Measurements from ENCODE around the gene CDC42BPB.

The CDC42BPB gene

GRCh38 chr14:102984336-102985102 lies 72.8 kb downstream of the CDC42BPB start:
- DNase-seq = no peak

- no peak for DNase-seq
These were observed 73.9 kb downstream of the CDC42BPB start for GRCh38 chr14:102983496-102983895.

- DNase-seq = no peak
These were observed 74.4 kb downstream of the CDC42BPB start for GRCh38 chr14:102982852-102983470.

GRCh38 chr14:102980409-102980810 lies 76.9 kb downstream of the CDC42BPB start:
- DNase-seq = no peak

- peak; percentile 39 for DNase-seq
These were observed 77.9 kb downstream of the CDC42BPB start for GRCh38 chr14:102979406-102979805.

- DNase-seq = no peak
These were observed 79.9 kb downstream of the CDC42BPB start for GRCh38 chr14:102977475-102977874.

- DNase-seq = no peak
These were observed 81.7 kb downstream of the CDC42BPB start for GRCh38 chr14:102975662-102976061.

- no peak for DNase-seq
These were observed 83.6 kb downstream of the CDC42BPB start for GRCh38 chr14:102973706-102974285.

GRCh38 chr14:102971836-102972606 lies 85.3 kb downstream of the CDC42BPB start:
- DNase-seq = no peak

GRCh38 chr14:102971314-102971713 lies 86.0 kb downstream of the CDC42BPB start:
- no peak for DNase-seq

GRCh38 chr14:102970496-102970895 lies 86.9 kb downstream of the CDC42BPB start:
- DNase-seq = no peak

- no peak for DNase-seq
These were observed 87.4 kb downstream of the CDC42BPB start for GRCh38 chr14:102969901-102970300.

- DNase-seq = no peak
These were observed 88.1 kb downstream of the CDC42BPB start for GRCh38 chr14:102969060-102969791.

GRCh38 chr14:102968306-102968705 lies 89.0 kb downstream of the CDC42BPB start:
- DNase-seq = no peak

GRCh38 chr14:102967506-102967795 lies 89.9 kb downstream of the CDC42BPB start:
- DNase-seq = no peak

GRCh38 chr14:102966681-102967505 lies 90.5 kb downstream of the CDC42BPB start:
- DNase-seq = no peak

- DNase-seq = no peak
These were observed 91.2 kb downstream of the CDC42BPB start for GRCh38 chr14:102965971-102966655.

- DNase-seq = no peak
These were observed 92.1 kb downstream of the CDC42BPB start for GRCh38 chr14:102965282-102965681.

- DNase-seq = no peak
These were observed 93.1 kb downstream of the CDC42BPB start for GRCh38 chr14:102964152-102964730.

- DNase-seq = no peak
These were observed 95.2 kb downstream of the CDC42BPB start for GRCh38 chr14:102962111-102962627.

- no peak for DNase-seq
These were observed 98.9 kb downstream of the CDC42BPB start for GRCh38 chr14:102958461-102958860.

All from stimulated activated CD4-positive, alpha-beta T cell treated with anti-CD3 and anti-CD28 coated beads, Interleukin-1b, Interleukin-23, amount 100 ng/mL, for 48 hours (primary cell).